Fibroblast of mammary gland (primary cell): ENCODE data around the gene ERP27.

Source experiments
- DNase-seq: peaks from one replicate; pipeline ENCODE4 v3.0.0-alpha.2; 2010; ENCODE audit warnings: low read depth
- H3K4me3 ChIP-seq: 2 replicates; pipeline ENCODE4 v1.5.1; 2011; ENCODE audit warnings: low read depth, mild to moderate bottlenecking, low read length, moderate library complexity; ENCODE audit not compliant: control insufficient read depth
- CTCF ChIP-seq: conservative IDR thresholded peaks from 2 replicates; pipeline ENCODE4 v1.5.1; 2011; ENCODE audit warnings: low read depth, low read length, inconsistent platforms; ENCODE audit not compliant: control insufficient read depth, insufficient read depth

ERP27 gene

GRCh38 chr12:14968478-14968877 is 30.1 kb upstream of the ERP27 start:
- TF ChIP-seq CTCF, result no peak
- DNase-seq, result no peak
- H3K4me3 ChIP-seq, result no peak overlapping the region

GRCh38 chr12:14965221-14965620 is 26.9 kb upstream of the ERP27 start:
- TF ChIP-seq CTCF, result no peak

GRCh38 chr12:14964406-14964805 is 26.1 kb upstream of the ERP27 start:
- H3K4me3 ChIP-seq, result no peak overlapping the region
- no peak for TF ChIP-seq CTCF
- no peak for DNase-seq

More at GRCh38 chr12:14965221-14965620, 26.9 kb upstream of the ERP27 start:
- no peak overlapping the region for H3K4me3 ChIP-seq
- no peak for DNase-seq

- DNase-seq, result no peak
- TF ChIP-seq CTCF, result no peak
- H3K4me3 ChIP-seq, result no peak overlapping the region
These were observed 25.2 kb upstream of the ERP27 start for GRCh38 chr12:14963520-14963919.

GRCh38 chr12:14962797-14963196 is 24.5 kb upstream of the ERP27 start:
- H3K4me3 ChIP-seq, result no peak overlapping the region
- no peak for DNase-seq
- no peak for TF ChIP-seq CTCF

- H3K4me3 ChIP-seq, result no peak overlapping the region
- no peak for TF ChIP-seq CTCF
- DNase-seq, result no peak
These were observed 23.8 kb upstream of the ERP27 start for GRCh38 chr12:14962153-14962539.
